Ovary (tissue), 3 donors: ENCODE results near the gene SCTR.

Source experiments
- EP300 ChIP-seq: sonication (generic); formaldehyde crosslinking; IDR thresholded peaks from one replicate; pipeline ENCODE4 v1.6.1; 2017; ENCODE audit warnings: antibody characterized with exemption
- TF ChIP-seq, protein P1 (sequence below), 3 donors: fragments of 450-650 bp in 2 of 3; fragments of 200-600 bp in 1 of 3; IDR thresholded peaks; one replicate each; pipeline versions ENCODE4 v1.5.1 to v1.8.0; 2016 to 2022; ENCODE audit warnings: antibody characterized with exemption in 3 of 3, mild to moderate bottlenecking in 1 of 3
- donor health status: DM: no; HTN: no; CAD: no.

DNA sequence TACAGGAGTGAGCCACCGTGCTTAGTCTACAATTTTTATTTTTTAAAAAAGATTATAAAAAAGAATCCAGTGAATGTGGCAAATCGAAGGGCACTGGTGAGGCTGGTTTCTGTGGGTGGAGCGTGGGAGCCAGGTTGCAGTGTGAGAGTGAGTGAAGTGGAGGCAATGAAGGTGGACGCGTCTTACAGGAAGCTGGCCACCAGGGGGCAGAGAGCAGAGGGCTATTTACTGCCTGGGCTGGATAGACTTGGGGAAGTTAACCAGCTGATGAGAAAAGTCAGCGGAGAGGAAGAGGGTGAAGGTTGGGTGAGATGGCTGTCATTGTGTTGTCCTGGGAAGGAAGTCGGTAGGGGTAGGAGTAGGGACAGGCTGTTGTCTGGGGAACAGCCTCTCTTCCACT, 6.8 kb downstream of the SCTR start:
- TF ChIP-seq, protein P1, sequence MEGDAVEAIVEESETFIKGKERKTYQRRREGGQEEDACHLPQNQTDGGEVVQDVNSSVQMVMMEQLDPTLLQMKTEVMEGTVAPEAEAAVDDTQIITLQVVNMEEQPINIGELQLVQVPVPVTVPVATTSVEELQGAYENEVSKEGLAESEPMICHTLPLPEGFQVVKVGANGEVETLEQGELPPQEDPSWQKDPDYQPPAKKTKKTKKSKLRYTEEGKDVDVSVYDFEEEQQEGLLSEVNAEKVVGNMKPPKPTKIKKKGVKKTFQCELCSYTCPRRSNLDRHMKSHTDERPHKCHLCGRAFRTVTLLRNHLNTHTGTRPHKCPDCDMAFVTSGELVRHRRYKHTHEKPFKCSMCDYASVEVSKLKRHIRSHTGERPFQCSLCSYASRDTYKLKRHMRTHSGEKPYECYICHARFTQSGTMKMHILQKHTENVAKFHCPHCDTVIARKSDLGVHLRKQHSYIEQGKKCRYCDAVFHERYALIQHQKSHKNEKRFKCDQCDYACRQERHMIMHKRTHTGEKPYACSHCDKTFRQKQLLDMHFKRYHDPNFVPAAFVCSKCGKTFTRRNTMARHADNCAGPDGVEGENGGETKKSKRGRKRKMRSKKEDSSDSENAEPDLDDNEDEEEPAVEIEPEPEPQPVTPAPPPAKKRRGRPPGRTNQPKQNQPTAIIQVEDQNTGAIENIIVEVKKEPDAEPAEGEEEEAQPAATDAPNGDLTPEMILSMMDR (IDR thresholded peaks at IDR 0.05) = no peak
- TF ChIP-seq EP300 = no peak
